H54 (cell line): Measurements from ENCODE around the gene MIB1.
"Not testable (repeated sequence)": the region's sequence is repeated elsewhere in the genome, so short reads cannot be mapped to it uniquely, and the experiment has no call there.

Source experiments
- DNase-seq: peaks from one replicate; pipeline ENCODE4 v3.0.0; 2011; ENCODE audit warnings: low spot score, mixed read lengths; ENCODE audit not compliant: insufficient read length
- FAIRE-seq: peaks from 3 replicates; lab custom pipeline; 2011; peaks lifted over from hg19 to GRCh38; lab: Jason Lieb, UNC
- POLR2A ChIP-seq: IDR thresholded peaks from 2 replicates; pipeline ENCODE4 v1.6.1; 2011; ENCODE audit warnings: low read depth, mild to moderate bottlenecking, low read length

Gene MIB1

GRCh38 chr18:21735452-21736015, 5.1 kb upstream of the MIB1 start:
- no peak for TF ChIP-seq POLR2A
- DNase-seq (no peak), FAIRE-seq (no peak)

GRCh38 chr18:21736926-21737325, 3.7 kb upstream of the MIB1 start:
- FAIRE-seq, DNase-seq: not testable (repeated sequence)

GRCh38 chr18:21739604-21740537, 721 bp upstream of the MIB1 start:
- FAIRE-seq = no peak

GRCh38 chr18:21741312-21741561, 645 bp downstream of the MIB1 start:
- DNase-seq = no peak
- TF ChIP-seq POLR2A = no peak
- FAIRE-seq = no peak

More at GRCh38 chr18:21739604-21740537, 721 bp upstream of the MIB1 start:
- DNase-seq = no peak
- TF ChIP-seq POLR2A = no peak

- FAIRE-seq = no peak
- DNase-seq = no peak
- no peak for TF ChIP-seq POLR2A
Measured at GRCh38 chr18:21741562-21742314, 1.1 kb downstream of the MIB1 start.

- FAIRE-seq (no peak), DNase-seq (no peak)
- no peak for TF ChIP-seq POLR2A
Measured at GRCh38 chr18:21742315-21742687, 1.7 kb downstream of the MIB1 start.

- no peak for FAIRE-seq
- no peak for TF ChIP-seq POLR2A
- no peak for DNase-seq
Measured at GRCh38 chr18:21743166-21743832, 2.7 kb downstream of the MIB1 start.

- DNase-seq (no peak), FAIRE-seq (no peak)
- no peak for TF ChIP-seq POLR2A
Measured at GRCh38 chr18:21745231-21745630, 4.6 kb downstream of the MIB1 start.

- FAIRE-seq (no peak), DNase-seq (no peak)
- no peak for TF ChIP-seq POLR2A
Measured at GRCh38 chr18:21747268-21747667, 6.7 kb downstream of the MIB1 start.

GRCh38 chr18:21747764-21748693, 7.4 kb downstream of the MIB1 start:
- no peak for TF ChIP-seq POLR2A
- DNase-seq (no peak), FAIRE-seq (no peak)

GRCh38 chr18:21757833-21758232, 17.2 kb downstream of the MIB1 start:
- TF ChIP-seq POLR2A = no peak
- FAIRE-seq = no peak

GRCh38 chr18:21759836-21760235, 19.2 kb downstream of the MIB1 start:
- no peak for DNase-seq
- no peak for TF ChIP-seq POLR2A
- FAIRE-seq = no peak

More at GRCh38 chr18:21757833-21758232, 17.2 kb downstream of the MIB1 start:
- no peak for DNase-seq

- no peak for DNase-seq
- no peak for TF ChIP-seq POLR2A
- FAIRE-seq = no peak
Measured at GRCh38 chr18:21760321-21760720, 19.7 kb downstream of the MIB1 start.
